H1 (cell line): ENCODE data around the gene WRAP73.

Experiments used
- ATF2 ChIP-seq: IDR thresholded peaks from 2 replicates; pipeline ENCODE4 v1.6.1; 2012; ENCODE audit warnings: low read length, inconsistent platforms
- BCL11A ChIP-seq, 2 experiments: IDR thresholded peaks; one replicate each; pipeline ENCODE4 v1.6.1; 2011; ENCODE audit warnings: low read depth in 2 of 2, low read length in 2 of 2, mild to moderate bottlenecking in 2 of 2
- CHD1 ChIP-seq: IDR thresholded peaks from 2 replicates; pipeline ENCODE4 v1.6.1; 2012; ENCODE audit warnings: low read depth, low read length, improper control_type of control experiment
- CREB1 ChIP-seq: IDR thresholded peaks from 2 replicates; pipeline ENCODE4 v1.6.1; 2012; ENCODE audit warnings: inconsistent platforms
- CTCF ChIP-seq, 3 experiments: IDR thresholded peaks; 1 replicate in 2 of 3; 2 replicates in 1 of 3; pipeline versions ENCODE4 v1.5.1 to v1.6.1; 2011; ENCODE audit warnings: low read length in 3 of 3, mild to moderate bottlenecking in 3 of 3, inconsistent platforms in 2 of 3, low read depth in 1 of 3, moderate library complexity in 1 of 3; ENCODE audit not compliant: insufficient read depth in 1 of 3; ENCODE audit errors: control extremely low read depth in 1 of 3
- EGR1 ChIP-seq: IDR thresholded peaks from 2 replicates; pipeline ENCODE4 v1.6.1; 2011; ENCODE audit warnings: low read depth, low read length, borderline replicate concordance
- EZH2 ChIP-seq: fragments of 200-600 bp; sonication (generic); IDR thresholded peaks from 2 replicates; pipeline ENCODE4 v1.7.1; 2012; ENCODE audit warnings: low read depth, mild to moderate bottlenecking, moderate library complexity, low read length, inconsistent platforms; ENCODE audit not compliant: severe bottlenecking
- JUN ChIP-seq: IDR thresholded peaks from 2 replicates; pipeline ENCODE4 v1.6.1; 2011; ENCODE audit warnings: low read depth, mild to moderate bottlenecking, improper control_type of control experiment, low read length
- JUND ChIP-seq: IDR thresholded peaks from 2 replicates; pipeline ENCODE4 v1.6.1; 2011; ENCODE audit warnings: mild to moderate bottlenecking, improper control_type of control experiment, low read length
- KDM5A ChIP-seq: fragments of 200-600 bp; IDR thresholded peaks from 2 replicates; pipeline ENCODE4 v1.7.1; 2012; ENCODE audit warnings: mild to moderate bottlenecking, low read length, inconsistent platforms, mixed read lengths
- POLR2AphosphoS5 ChIP-seq: IDR thresholded peaks from 2 replicates; pipeline ENCODE4 v1.6.1; 2011; ENCODE audit warnings: low read depth, low read length
- RFX5 ChIP-seq: IDR thresholded peaks from 2 replicates; pipeline ENCODE4 v1.6.1; 2011; ENCODE audit warnings: low read depth, low read length, improper control_type of control experiment, borderline replicate concordance
- SUZ12 ChIP-seq: fragments of 200-600 bp; sonication (generic); IDR thresholded peaks from 2 replicates; pipeline ENCODE4 v1.6.1; 2012; ENCODE audit warnings: mild to moderate bottlenecking, inconsistent platforms, low read length, moderate library complexity, mixed read lengths
- USF2 ChIP-seq: IDR thresholded peaks from 2 replicates; pipeline ENCODE4 v1.6.1; 2011; ENCODE audit warnings: low read length, improper control_type of control experiment

- TF ChIP-seq CHD1 (no peak), POLR2AphosphoS5 (no peak), JUN (no peak), ATF2 (no peak), USF2 (no peak), KDM5A (no peak), BCL11A (IDR thresholded peaks at IDR 0.05; ENCODE audit: low read depth in 2 of 2, low read length in 2 of 2) (no peak), CTCF (IDR thresholded peaks at IDR 0.05; ENCODE audit: control extremely low read depth in 1 of 3, insufficient read depth in 1 of 3, low read depth in 1 of 3, low read length in 3 of 3) (no peak), CREB1 (no peak), JUND (no peak), SUZ12 (no peak), RFX5 (no peak), EZH2 (no peak), EGR1 (no peak)
These were observed 26.3 kb downstream of the WRAP73 start for GRCh38 chr1:3623441-3624199.
